Measurements from ENCODE around the gene FXYD5. TPM values are rescaled to one million over a fixed set of nuclear protein-coding genes. Genes with fewer than 3 reads are reported as not detected.

FXYD5 gene
- total RNA-seq, 2 experiments from 2014 or later = 587 to 615 TPM

GRCh38 chr19:35141837-35142605 is 12.5 kb upstream of the FXYD5 start:
- intact Hi-C loops (cut with DNase I, micrococcal nuclease) = loop anchor here (1.0 to 10.0 kb wide), 9 partner anchors 13 to 323 kb away; partner anchors contain the start of genes USF2 (in 2 of the 2) and FXYD5 (in 1 of the 2)
- peaks cover 43% of the 10 kb centered on the region for H3K4me1 Mint-ChIP-seq (ENCODE audit: low read depth)

DNA sequence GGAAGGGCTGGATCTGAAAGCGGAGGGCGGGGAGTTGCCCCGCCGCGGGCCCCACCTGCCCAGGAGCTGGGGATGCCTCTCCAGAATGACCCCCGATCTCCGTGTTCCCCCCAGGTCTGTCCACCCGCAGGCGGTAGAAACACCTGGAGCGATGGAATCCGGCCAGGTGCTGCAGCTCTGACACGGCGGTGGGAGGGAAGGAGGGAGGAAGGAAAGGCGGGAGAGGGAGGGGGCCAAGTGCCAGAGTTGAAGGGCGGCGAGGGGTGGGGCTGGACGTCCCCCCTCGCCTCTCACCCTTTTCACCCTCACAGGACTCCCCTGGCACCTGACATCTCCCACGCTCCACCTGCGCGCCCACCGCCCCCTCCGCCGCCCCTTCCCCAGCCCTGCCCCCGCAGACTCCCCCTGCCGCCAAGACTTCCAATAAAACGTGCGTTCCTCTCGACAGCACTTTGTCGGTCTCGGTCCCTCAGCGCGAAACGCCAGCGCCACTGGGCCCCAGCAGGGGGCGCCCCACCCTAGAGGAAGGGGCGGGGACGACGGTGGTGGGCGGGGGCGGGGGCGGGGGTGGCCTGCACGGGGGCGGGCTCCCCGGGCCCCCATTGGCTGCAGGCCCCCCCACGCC is 11.8 kb upstream of the FXYD5 start:
- Histone ChIP-seq H3K4me1 (ENCODE audit: insufficient read depth, low read length) (peaks cover 50% of the 10 kb centered on the region), H3K4me3 (ENCODE audit: low read length) (peak overlapping the region; percentile 51), H3K9me3 (ENCODE audit: control insufficient read depth in 1 of 2, insufficient read depth in 1 of 2, low read length in 2 of 2) (no peaks in the 10 kb centered on the region), H3K27me3 (ENCODE audit: control insufficient read depth in 1 of 2, insufficient read depth in 2 of 2, low read length in 2 of 2) (no peaks in the 10 kb centered on the region), H3K36me3 (ENCODE audit: insufficient read depth, low read length) (no peaks in the 10 kb centered on the region), H3K27ac (ENCODE audit: low read depth in 1 of 2, low read length in 2 of 2) (no peak overlapping the region)
- TF ChIP-seq, protein P1, sequence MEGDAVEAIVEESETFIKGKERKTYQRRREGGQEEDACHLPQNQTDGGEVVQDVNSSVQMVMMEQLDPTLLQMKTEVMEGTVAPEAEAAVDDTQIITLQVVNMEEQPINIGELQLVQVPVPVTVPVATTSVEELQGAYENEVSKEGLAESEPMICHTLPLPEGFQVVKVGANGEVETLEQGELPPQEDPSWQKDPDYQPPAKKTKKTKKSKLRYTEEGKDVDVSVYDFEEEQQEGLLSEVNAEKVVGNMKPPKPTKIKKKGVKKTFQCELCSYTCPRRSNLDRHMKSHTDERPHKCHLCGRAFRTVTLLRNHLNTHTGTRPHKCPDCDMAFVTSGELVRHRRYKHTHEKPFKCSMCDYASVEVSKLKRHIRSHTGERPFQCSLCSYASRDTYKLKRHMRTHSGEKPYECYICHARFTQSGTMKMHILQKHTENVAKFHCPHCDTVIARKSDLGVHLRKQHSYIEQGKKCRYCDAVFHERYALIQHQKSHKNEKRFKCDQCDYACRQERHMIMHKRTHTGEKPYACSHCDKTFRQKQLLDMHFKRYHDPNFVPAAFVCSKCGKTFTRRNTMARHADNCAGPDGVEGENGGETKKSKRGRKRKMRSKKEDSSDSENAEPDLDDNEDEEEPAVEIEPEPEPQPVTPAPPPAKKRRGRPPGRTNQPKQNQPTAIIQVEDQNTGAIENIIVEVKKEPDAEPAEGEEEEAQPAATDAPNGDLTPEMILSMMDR (IDR thresholded peaks at IDR 0.05) = peak; percentile 71
- H3K4me3 Mint-ChIP-seq = peak overlapping the region; percentile 75
- peaks cover 43% of the 10 kb centered on the region for H3K4me1 Mint-ChIP-seq (ENCODE audit: low read depth)
- peak overlapping the region; percentile 42 for H3K27ac Mint-ChIP-seq
- ATAC-seq (ENCODE audit: poor library complexity) (peak; percentile 27), DNase-seq (peak; percentile 63 to 86 (median 76))
- intact Hi-C loops (cut with DNase I, micrococcal nuclease) = loop anchor here (2.0 to 10.0 kb wide), 7 partner anchors 70 to 322 kb away; partner anchors contain the start of gene USF2 (in 2 of the 2)
- ChIA-PET CTCF (interaction anchor here (1.0 to 4.1 kb wide), 7 partner anchors 11 to 98 kb away, joined by 3 to 46 read pairs (median 8); partner anchors contain the start of gene FXYD5), POLR2A (interaction anchor here (0.8 to 3.4 kb wide), 10 partner anchors 11 to 127 kb away, joined by 3 to 38 read pairs (median 12); partner anchors contain the start of genes FXYD5 and USF2)
- no peaks in the 10 kb centered on the region for H3K9me3 Mint-ChIP-seq
- no peaks in the 10 kb centered on the region for H3K27me3 Mint-ChIP-seq
- no peaks in the 10 kb centered on the region for H3K36me3 Mint-ChIP-seq (ENCODE audit: low read depth)

More at GRCh38 chr19:35141837-35142605, 12.5 kb upstream of the FXYD5 start:
- peak in 5 of 14 experiments; percentile 16 to 61 (median 48) for DNase-seq
- peak overlapping the region; percentile 79 for H3K27ac Mint-ChIP-seq
- peak; percentile 24 for ATAC-seq (ENCODE audit: poor library complexity)
- CTCF ChIA-PET = interaction anchor here (0.8 to 4.1 kb wide), 12 partner anchors 12 to 321 kb away, joined by 3 to 46 read pairs (median 5); partner anchors contain the start of gene FXYD5
- Histone ChIP-seq H3K27me3 (ENCODE audit: control insufficient read depth in 1 of 2, insufficient read depth in 2 of 2, low read length in 2 of 2) (no peaks in the 10 kb centered on the region), H3K27ac (ENCODE audit: low read depth in 1 of 2, low read length in 2 of 2) (no peak overlapping the region), H3K36me3 (ENCODE audit: insufficient read depth, low read length) (no peaks in the 10 kb centered on the region), H3K4me3 (ENCODE audit: low read length) (peak overlapping the region; percentile 42), H3K9me3 (ENCODE audit: control insufficient read depth in 1 of 2, insufficient read depth in 1 of 2, low read length in 2 of 2) (no peaks in the 10 kb centered on the region), H3K4me1 (ENCODE audit: insufficient read depth, low read length) (peaks cover 50% of the 10 kb centered on the region)
- no peaks in the 10 kb centered on the region for H3K36me3 Mint-ChIP-seq (ENCODE audit: low read depth)
- no peaks in the 10 kb centered on the region for H3K27me3 Mint-ChIP-seq
- no peaks in the 10 kb centered on the region for H3K9me3 Mint-ChIP-seq
- TF ChIP-seq, protein P1 (IDR thresholded peaks at IDR 0.05) = no peak
- H3K4me3 Mint-ChIP-seq = peak overlapping the region; percentile 90
- POLR2A ChIA-PET = interaction anchor here (0.8 to 3.4 kb wide), 14 partner anchors 12 to 128 kb away, joined by 3 to 38 read pairs (median 6); partner anchors contain the start of genes FXYD5 and USF2

- POLR2A ChIA-PET = interaction anchor here (2.4 to 3.4 kb wide), 4 partner anchors 11 to 73 kb away, joined by 10 to 38 read pairs (median 22); partner anchors contain the start of gene FXYD5
- H3K36me3 ChIP-seq (ENCODE audit: insufficient read depth, low read length) = no peaks in the 10 kb centered on the region
- Mint-ChIP-seq H3K27me3 (no peaks in the 10 kb centered on the region), H3K9me3 (no peaks in the 10 kb centered on the region), H3K27ac (peak within 1 kb of the TSS; percentile 79), H3K36me3 (ENCODE audit: low read depth) (no peaks in the 10 kb centered on the region), H3K4me1 (ENCODE audit: low read depth) (peaks cover 43% of the 10 kb centered on the region), H3K4me3 (peak within 1 kb of the TSS; percentile 90)
- intact Hi-C loops (cut with DNase I, micrococcal nuclease) = loop anchor here (2.0 to 10.0 kb wide), 7 partner anchors 70 to 322 kb away; partner anchors contain the start of gene USF2 (in 2 of the 2)
- peak within 1 kb of the TSS; percentile 51 for H3K4me3 ChIP-seq (ENCODE audit: low read length)
- H3K4me1 ChIP-seq (ENCODE audit: insufficient read depth, low read length) = peaks cover 50% of the 10 kb centered on the region
- TF ChIP-seq, protein P1 (IDR thresholded peaks at IDR 0.05) = peak; percentile 35
- H3K27ac ChIP-seq (ENCODE audit: low read depth in 1 of 2, low read length in 2 of 2) = no peak within 1 kb of the TSS
- H3K27me3 ChIP-seq (ENCODE audit: control insufficient read depth in 1 of 2, insufficient read depth in 2 of 2, low read length in 2 of 2) = no peaks in the 10 kb centered on the region
- peak in 3 of 14 experiments; percentile 13 to 36 (median 15) for DNase-seq
- no peaks in the 10 kb centered on the region for H3K9me3 ChIP-seq (ENCODE audit: control insufficient read depth in 1 of 2, insufficient read depth in 1 of 2, low read length in 2 of 2)
- CTCF ChIA-PET = interaction anchor here (1.0 to 4.1 kb wide), 4 partner anchors 10 to 71 kb away, joined by 3 to 46 read pairs (median 8); partner anchors contain the start of gene FXYD5
- no peak for ATAC-seq (ENCODE audit: poor library complexity)
These were observed 11.3 kb upstream of the FXYD5 start, which contains the start of gene FXYD7 for GRCh38 chr19:35143231-35143715. FXYD7 (plus strand) TSS chr19:35143255; CDS start chr19:35143334, 79 bp downstream.

Measured in CD4-positive, alpha-beta T cell (primary cell).